ENCODE results near the gene FAM120A. TPM values are rescaled to one million over a fixed set of nuclear protein-coding genes. Genes with fewer than 3 reads are reported as not detected.
A peak's percentile ranks its signal among the peaks of the same experiment; 100 is the strongest.

The FAM120A gene
- total RNA-seq, 1 donor: 185 TPM

DNA sequence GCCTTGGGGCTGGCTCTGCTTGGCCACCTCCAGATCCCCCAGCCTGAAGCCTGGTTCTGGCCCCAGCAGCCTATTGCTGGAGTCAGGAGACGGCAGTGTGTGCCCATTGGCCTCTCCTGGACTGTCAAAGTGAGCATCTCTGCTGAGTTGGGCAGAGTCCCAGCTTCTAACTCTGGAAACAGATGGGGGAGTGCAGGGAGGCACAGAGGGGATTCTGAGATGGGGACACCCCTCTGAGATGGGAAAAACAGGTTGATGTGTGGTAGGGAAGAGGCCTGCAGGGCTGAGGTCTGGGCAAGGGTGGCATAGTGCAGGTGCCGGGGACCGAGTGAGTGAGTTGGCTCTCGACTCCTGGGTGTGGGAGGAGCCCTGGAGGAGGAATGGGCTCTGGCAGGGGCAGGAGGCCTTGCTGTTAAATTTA is 152.4 kb downstream of the FAM120A start:
- TF ChIP-seq, protein P1, sequence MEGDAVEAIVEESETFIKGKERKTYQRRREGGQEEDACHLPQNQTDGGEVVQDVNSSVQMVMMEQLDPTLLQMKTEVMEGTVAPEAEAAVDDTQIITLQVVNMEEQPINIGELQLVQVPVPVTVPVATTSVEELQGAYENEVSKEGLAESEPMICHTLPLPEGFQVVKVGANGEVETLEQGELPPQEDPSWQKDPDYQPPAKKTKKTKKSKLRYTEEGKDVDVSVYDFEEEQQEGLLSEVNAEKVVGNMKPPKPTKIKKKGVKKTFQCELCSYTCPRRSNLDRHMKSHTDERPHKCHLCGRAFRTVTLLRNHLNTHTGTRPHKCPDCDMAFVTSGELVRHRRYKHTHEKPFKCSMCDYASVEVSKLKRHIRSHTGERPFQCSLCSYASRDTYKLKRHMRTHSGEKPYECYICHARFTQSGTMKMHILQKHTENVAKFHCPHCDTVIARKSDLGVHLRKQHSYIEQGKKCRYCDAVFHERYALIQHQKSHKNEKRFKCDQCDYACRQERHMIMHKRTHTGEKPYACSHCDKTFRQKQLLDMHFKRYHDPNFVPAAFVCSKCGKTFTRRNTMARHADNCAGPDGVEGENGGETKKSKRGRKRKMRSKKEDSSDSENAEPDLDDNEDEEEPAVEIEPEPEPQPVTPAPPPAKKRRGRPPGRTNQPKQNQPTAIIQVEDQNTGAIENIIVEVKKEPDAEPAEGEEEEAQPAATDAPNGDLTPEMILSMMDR (IDR thresholded peaks at IDR 0.05; ENCODE audit: insufficient read depth, low read depth, low read length): no peak
- H3K4me3 ChIP-seq (ENCODE audit: low read depth, low read length): no peak overlapping the region
- DNase-seq (ENCODE audit: low read depth): no peak

DNA sequence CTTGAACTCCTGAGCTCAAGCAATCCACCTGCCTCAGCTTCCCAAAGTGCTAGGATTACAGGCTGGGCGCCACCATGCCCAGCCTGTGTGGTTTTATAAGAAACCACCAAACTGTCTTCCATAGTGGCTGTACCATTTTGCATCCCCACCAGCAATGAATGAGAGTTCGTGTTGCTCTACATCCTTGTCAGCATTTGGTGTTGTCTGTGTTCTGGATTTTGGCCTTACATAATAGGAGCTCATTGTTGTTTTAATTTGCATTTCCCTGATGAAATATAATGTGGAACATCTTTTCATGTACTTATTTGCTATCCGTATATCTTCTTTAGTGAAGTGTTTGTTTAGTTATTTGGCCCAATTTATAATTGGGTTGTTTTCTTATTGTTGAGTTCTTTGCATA is 154.7 kb downstream of the FAM120A start:
- peak; percentile 34 for DNase-seq (ENCODE audit: low read depth)
- TF ChIP-seq, protein P1 (IDR thresholded peaks at IDR 0.05; ENCODE audit: insufficient read depth, low read depth, low read length): no peak
- no peak overlapping the region for H3K4me3 ChIP-seq (ENCODE audit: low read depth, low read length)

DNA sequence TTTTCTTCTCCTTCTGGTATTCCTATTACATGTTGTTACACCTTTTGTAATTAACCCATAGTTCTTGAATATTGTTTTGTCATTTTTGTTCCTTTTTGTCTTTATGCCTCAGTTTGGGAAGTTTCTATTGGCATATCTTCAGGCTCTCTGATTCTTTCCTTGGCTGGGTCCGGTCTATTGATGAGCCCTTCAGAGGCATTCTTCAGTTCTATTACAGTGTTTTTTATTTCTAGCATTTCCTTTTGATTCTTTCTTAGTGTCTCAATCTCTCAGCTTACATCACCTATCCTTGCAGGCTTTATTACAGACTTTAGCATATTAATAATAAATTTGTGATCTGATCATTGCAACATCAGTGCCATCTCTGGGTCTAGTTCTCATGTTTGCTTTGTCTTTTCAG is 158.7 kb downstream of the FAM120A start:
- DNase-seq (ENCODE audit: low read depth): no peak
- TF ChIP-seq, protein P1 (IDR thresholded peaks at IDR 0.05; ENCODE audit: insufficient read depth, low read depth, low read length): no peak
- H3K4me3 ChIP-seq (ENCODE audit: low read depth, low read length): no peak overlapping the region

DNA sequence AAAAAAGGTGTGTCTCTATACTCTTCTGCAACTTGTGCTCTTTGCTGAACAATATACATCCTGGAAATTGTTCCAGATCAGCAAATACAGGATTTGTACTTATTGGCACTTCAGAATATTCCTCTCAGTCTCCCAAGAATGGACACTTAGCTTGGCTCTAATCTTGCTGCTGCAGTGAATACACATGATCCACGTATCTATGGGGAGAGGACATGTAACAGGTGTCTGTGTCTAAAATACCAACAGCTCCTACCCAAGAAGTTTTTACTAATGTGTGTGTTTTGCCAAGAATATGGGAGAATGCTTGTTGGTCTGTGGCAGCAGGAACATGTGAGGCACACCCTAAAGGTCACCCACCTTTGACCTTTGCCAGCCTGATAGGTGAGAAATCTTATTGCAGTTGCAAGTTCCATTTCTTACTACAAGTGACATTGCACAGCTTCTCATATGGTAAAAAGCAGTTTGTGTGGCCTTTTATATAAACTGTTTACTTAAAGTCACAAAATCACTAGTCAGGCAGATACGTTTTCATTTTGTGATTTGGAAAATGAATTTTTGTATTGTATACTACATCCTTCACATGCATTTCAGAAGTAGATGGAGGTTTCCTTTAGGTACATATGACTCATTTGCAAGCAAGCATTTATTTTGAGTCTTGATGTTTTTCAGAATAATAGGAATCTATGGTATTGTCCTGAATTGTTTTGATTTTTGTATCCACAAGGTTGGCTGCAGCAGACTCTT is 160.7 kb downstream of the FAM120A start:
- H3K4me3 ChIP-seq (ENCODE audit: low read depth, low read length): no peak overlapping the region
- DNase-seq (ENCODE audit: low read depth): no peak
- TF ChIP-seq, protein P1 (IDR thresholded peaks at IDR 0.05; ENCODE audit: insufficient read depth, low read depth, low read length): no peak

DNA sequence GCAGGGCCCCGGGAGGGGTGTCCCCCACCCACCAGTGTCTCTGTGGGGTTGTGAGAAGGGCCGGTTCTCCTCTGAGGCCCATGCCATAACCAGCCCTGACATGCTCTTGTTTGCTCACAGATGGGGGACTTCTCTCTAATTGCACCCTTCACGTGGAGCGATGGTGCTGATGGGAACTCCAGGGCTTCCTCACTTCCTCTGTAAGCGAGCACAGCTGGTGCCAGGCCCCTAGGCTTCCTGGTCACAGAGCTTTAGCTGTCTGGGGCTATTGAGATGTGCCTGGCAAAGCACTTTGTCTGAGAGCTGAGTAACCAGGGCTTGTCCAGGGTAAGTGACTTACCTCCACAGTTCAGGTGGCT is 161.3 kb downstream of the FAM120A start:
- no peak for DNase-seq (ENCODE audit: low read depth)
- TF ChIP-seq, protein P1 (IDR thresholded peaks at IDR 0.05; ENCODE audit: insufficient read depth, low read depth, low read length): no peak
- H3K4me3 ChIP-seq (ENCODE audit: low read depth, low read length): no peak overlapping the region

DNA sequence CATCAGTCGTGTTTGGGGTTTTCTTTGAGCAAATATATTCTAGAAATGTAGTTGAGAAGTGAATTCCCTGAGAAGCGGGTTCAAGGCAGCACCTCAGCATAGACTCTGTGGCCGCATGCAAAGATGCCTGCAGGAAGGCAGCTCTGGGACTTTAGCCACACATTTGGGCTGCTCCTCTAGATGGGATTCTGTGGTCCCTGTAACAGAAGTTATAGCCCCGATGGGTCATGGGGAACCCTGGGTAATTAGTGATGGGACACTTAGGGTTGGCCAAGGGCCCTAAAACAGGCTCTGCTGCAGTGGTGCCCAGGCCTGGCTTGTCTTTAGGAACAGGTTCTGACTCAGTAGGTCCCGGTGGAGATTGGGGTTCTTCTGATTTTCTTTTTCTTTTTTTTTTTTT is 161.7 kb downstream of the FAM120A start:
- TF ChIP-seq, protein P1 (IDR thresholded peaks at IDR 0.05; ENCODE audit: insufficient read depth, low read depth, low read length): no peak
- no peak for DNase-seq (ENCODE audit: low read depth)
- H3K4me3 ChIP-seq (ENCODE audit: low read depth, low read length): no peak overlapping the region

DNA sequence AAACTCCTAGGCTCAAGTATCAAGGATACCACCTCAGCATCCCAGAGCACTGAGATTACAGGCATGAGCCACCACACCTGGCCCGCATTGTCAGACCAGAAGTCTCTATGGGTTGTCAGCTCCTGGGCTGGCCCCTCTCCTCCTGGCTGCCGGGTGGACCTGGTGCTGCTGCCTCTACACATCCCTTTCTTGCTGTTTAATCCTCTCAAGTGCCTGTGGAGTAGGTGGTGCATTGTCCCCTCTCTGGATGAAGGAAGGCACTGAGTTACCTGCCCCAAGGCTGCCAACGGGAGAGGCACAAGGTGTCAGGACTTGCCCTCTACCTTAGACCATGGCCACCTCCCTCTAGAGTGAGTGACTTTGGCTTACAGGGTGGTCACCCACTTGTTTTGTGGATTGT is 162.3 kb downstream of the FAM120A start:
- TF ChIP-seq, protein P1 (IDR thresholded peaks at IDR 0.05; ENCODE audit: insufficient read depth, low read depth, low read length): no peak
- no peak overlapping the region for H3K4me3 ChIP-seq (ENCODE audit: low read depth, low read length)
- no peak for DNase-seq (ENCODE audit: low read depth)

Data from fibroblast of villous mesenchyme (primary cell).